HL-60/S4 treated with phorbol 12-myristate 13-acetate at 8.2 ng/mL for 4 days and 3 days (cell line): ENCODE data around the gene AAGAB.
"Not testable (repeated sequence)": the region's sequence is repeated elsewhere in the genome, so short reads cannot be mapped to it uniquely, and the experiment has no call there.

Experiments used
- in situ Hi-C: fragments of 300-500 bp; cut with MboI; formaldehyde crosslinking; loops from 2 replicates; pipeline ENCODE4 v1.15.0; 2022; ENCODE audit warnings: low sequenced_read_pairs

AAGAB gene

GRCh38 chr15:67154249-67154648 lies 100.2 kb downstream of the AAGAB start:
- in situ Hi-C loops = no loop called here

DNA sequence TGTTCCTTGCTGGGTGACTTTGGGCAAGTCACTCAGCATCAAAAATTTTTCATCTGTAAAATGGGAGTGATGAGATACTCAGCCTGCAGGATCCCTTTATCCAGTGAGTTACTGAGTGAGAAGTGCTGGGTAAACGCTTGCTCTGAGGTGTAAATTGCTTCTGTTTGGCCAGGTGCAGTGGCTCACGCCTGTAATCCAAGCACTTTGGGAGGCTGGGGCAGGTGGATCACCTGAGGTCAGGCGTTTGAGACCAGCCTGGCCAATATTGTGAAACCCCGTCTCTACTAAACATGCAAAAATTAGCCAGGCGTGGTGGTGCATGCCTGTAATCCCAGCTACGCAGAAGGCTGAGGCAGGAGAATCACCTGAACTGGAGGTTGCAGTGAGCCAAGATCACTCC lies 101.4 kb downstream of the AAGAB start:
- in situ Hi-C loops = not testable (repeated sequence)

DNA sequence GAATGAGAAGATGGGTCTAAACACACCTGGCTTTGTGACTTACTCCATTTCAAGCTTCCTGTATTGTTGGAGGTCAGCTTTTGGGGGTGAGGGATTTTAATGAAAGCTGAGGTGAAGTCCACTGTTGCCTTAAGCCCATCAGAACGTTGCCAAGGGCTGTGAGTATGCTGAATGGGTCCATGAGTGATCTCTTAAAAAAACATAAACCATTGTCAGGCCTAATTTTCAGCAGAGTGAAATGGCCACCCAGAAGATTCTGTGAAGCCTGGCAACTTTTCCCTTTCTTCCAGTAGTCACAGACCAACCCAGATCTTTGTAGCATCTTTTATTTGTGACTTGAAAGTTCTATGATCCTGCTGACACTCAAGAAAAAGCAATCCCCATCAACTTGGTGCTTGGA lies 102.0 kb downstream of the AAGAB start:
- in situ Hi-C loops = no loop called here
